ENCODE measurements around the gene HSF2BP.

HSF2BP gene

GRCh38 chr21:43648171-43648570 is 11.1 kb downstream of the HSF2BP start:
- FAIRE-seq: no peak

DNA sequence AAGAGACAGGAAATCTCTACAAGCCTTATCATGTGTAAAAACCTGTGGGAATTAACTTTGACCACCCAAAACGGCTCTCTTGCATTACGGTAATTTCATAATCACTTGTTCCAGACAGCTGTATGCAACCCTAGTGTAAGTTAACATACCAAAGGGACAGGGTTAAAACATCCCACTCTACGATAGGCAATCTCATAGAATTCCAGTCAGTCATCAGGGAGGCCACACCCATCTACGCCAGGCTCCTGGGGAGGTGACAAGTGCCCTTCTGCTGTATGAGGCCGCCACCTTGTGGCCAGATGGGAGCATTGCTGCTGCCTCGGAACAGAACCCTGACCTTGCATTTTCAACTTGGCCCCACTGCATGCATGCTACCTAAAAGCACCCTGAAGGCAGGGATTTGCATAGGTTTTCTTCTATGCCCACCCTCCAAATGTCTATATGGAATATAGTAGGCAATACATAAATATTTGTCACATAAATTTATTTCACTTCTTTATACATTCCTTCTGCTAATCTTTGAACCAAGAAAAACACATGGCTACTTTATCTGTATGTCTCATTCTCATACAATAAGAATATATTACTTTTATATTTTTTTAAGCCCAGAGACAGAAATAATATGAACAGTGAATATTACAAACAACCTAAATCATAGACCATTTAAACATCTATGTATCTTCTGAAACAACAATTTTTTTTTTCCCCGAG is 12.6 kb downstream of the HSF2BP start:
- FAIRE-seq: peak; percentile 84

- no peak for FAIRE-seq
Observed at GRCh38 chr21:43645976-43646375, 13.3 kb downstream of the HSF2BP start.

- no peak for FAIRE-seq
Observed at GRCh38 chr21:43645136-43645891, 14.0 kb downstream of the HSF2BP start.

GRCh38 chr21:43644609-43645008 is 14.7 kb downstream of the HSF2BP start:
- FAIRE-seq: no peak

GRCh38 chr21:43644071-43644470 is 15.2 kb downstream of the HSF2BP start:
- no peak for FAIRE-seq

DNA sequence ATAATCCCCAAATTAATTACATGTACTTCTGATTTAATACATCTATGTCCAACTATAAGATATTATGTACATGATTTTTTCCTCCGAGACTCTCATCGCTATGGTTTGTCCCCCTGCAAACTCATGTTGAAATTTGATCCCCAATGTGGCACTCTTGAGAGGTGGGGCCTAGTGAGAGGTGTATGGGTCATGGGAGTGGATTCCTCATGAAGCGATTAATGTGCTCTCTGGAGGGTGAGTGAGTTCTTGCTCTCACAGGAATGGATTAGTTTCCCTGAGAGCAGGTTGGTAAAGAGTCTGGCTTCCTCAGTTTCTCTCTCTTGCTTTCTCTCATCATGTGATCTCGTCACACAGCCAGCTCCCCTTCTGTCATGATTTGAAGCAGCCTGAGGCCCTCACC is 16.1 kb downstream of the HSF2BP start:
- FAIRE-seq: no peak

DNA sequence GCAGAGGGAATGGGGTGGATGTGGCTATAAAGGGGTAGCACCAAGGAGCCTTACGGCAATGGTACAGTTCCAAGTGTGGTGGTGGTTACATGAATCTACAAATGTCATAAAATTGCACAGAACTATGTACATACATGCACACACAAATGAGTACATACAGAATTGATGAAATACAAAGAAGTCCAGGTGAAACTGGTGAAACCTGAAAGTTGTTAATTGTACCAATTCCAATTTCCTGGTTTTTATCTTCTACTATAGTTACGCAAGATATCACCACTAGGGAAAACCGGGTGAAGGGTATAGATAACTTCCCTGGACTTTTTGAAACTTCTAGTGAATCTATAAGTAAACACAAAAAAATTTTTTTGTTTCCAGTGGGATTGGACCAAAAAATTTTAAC is 18.9 kb downstream of the HSF2BP start:
- FAIRE-seq: no peak

GRCh38 chr21:43639470-43640353 is 19.6 kb downstream of the HSF2BP start:
- no peak for FAIRE-seq

DNA sequence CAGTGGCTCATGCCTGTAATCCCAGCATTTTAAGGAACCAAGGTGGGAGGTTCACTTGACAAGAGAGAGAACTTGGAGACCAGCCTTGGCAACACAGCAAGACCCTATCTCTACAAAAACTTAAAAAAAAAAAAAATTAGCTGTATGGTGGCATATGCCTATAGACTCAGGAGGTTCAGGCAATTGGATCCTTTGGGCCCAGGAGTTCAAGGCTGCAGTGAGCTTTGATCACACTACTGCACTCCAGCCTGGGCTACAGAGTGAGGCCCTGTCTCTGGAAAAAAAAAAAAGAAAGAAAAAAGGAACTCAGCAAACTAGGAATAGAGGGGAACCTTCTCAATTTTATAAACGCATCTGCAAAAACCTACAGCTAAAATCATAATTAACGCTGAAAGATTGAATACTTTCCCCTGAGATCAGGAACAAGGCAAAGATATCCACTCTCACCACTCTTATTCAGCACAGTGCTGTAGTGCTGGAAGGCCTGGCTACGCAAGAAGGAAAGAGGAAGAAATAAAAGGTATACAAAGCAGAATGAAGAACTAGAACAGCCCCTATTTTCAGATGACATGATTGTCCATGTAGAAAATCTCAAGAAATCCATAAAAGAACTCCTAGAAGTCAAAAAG is 21.6 kb downstream of the HSF2BP start:
- FAIRE-seq: no peak

- no peak for FAIRE-seq
Observed at GRCh38 chr21:43635436-43635835, 23.9 kb downstream of the HSF2BP start.

DNA sequence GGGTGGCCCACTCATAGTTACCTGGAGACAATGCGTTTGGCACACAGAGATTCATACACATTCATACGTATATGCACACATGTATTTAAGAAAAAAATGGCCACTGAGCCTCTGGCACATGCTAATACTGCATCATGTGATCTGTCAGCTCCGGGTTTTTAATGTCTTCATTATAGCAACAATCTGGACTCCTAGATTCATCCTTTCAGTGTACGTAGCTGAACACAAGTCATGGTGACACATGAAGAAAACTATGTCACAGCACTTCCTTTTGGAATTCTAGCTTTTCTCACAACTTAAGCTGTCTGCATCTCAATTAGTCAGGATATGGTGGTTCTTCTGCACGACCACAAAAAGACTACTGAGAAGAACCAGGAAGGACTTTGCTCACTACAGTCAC is 24.7 kb downstream of the HSF2BP start:
- FAIRE-seq: no peak

- no peak for FAIRE-seq
Observed at GRCh38 chr21:43632373-43632905, 26.8 kb downstream of the HSF2BP start.

GRCh38 chr21:43631411-43632107 is 27.7 kb downstream of the HSF2BP start:
- no peak for FAIRE-seq

DNA sequence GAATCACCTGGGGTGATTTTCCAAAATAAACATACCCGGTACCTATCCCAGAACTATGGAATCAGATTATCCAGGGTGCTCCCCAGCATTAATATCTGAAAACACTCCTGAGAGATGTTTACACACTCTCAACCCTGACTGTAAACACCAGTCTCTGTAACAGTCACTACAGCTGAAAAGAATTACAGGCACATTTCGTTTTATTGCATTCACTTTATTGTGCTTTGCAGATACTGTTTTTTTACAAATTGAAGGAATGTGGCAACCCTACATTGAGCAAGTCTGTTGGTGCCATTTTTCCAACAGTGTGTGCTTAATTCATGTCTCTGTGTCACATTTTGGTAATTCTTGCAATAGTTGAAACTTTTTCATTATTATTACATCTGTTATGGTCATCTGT is 31.8 kb downstream of the HSF2BP start:
- no peak for FAIRE-seq

GRCh38 chr21:43626390-43626789 is 32.9 kb downstream of the HSF2BP start:
- FAIRE-seq: no peak

GRCh38 chr21:43624339-43624738 is 34.9 kb downstream of the HSF2BP start:
- no peak for FAIRE-seq

DNA sequence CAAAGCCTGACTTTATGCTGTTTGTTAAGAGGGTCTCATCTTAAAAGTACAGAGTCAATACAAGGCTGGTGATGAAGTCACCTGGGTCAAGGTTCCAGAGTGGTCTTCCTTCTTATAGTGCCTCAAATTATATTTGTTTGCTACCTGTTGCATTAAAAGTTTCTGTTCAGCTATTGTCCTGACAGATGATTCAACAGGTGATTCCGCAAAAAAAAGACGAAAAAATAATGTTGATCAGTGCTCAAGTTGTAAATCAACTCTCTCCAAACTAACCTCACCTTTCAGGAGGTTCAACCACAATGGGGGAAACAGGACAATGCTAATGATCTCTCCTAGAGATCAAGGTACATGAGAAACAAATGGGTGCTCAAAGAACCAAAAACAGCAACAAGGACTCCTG is 35.7 kb downstream of the HSF2BP start:
- no peak for FAIRE-seq

GRCh38 chr21:43622796-43623195 is 36.5 kb downstream of the HSF2BP start:
- no peak for FAIRE-seq

- no peak for FAIRE-seq
Observed at GRCh38 chr21:43619856-43620255, 39.4 kb downstream of the HSF2BP start.

DNA sequence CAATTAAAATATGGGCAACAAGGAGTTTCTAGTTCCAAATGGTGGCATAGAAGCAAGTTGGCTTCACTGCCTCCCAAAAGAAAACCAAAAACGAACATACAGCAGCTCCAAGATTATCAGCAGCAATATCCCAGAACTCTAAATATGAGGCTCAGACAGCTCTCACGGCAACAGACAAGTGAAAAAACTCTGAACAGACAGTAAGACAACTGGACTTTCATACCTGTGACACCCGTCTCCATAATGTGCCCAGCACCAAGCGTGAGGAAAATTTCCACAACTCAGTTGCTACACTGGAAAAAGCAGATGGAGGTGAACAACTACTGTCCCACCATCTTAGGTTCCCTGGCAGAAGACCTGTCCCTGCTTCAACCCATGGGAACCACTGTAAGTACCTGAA is 39.9 kb downstream of the HSF2BP start:
- FAIRE-seq: no peak

DNA sequence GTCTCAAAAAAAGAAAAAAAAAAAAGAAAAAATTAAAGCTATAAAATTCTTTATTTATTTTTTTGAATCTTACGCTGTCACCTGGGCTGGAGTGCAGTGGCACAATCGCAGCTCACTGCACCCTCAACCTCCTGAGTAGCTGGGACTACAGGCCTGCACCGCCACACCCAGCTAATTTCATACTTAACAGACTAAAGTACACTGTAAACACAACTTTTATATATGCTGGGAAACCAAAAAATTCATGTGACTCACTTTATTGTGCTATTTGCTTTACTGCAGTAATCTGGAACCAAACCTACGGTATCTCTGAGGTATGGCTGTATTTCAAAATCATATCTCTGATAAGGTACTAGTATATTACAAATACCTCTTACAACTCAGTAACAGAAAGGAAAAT is 40.3 kb downstream of the HSF2BP start:
- FAIRE-seq: no peak

Data from islet of Langerhans (tissue), 1 donor.